ENCODE measurements around the gene PI3. TPM values are rescaled to one million over a fixed set of nuclear protein-coding genes. Genes with fewer than 3 reads are reported as not detected.

The PI3 gene
- total and polyA plus RNA-seq, 9 of the 15 experiments (the other 6 are each of a cell fraction or from before 2014, with no cell fraction given) = not detected

- FAIRE-seq (no peak), DNase-seq (ENCODE audit: extremely low read depth in 1 of 4, low spot score in 3 of 4) (no peak), ATAC-seq (no peak)
- BruUV-seq (replicated peaks) = no TSS peak
- Histone ChIP-seq H4K20me1 (replicated peaks; ENCODE audit: control insufficient read depth, insufficient read depth, low read length) (no peaks in the 10 kb centered on the region), H3K27me3 (ENCODE audit: control insufficient read depth in 2 of 2, insufficient read depth in 2 of 2, low read length in 2 of 2) (no peaks in the 10 kb centered on the region; a peak in 1 of 5 replicates), H3K9ac (ENCODE audit: insufficient read depth in 1 of 2, low read depth in 2 of 2, low read length in 2 of 2) (no peak overlapping the region), H3K27ac (ENCODE audit: extremely low read depth, low read depth, low read length) (no peak overlapping the region), H3K4me2 (ENCODE audit: insufficient read depth, low read length) (no peak overlapping the region), H3K79me2 (ENCODE audit: control insufficient read depth, insufficient read depth, low read length) (no peaks in the 10 kb centered on the region), H3K36me3 (ENCODE audit: control insufficient read depth, insufficient read depth, low read length) (no peaks in the 10 kb centered on the region), H2AFZ (ENCODE audit: low read depth, low read length) (no peak overlapping the region), H3K4me3 (no peak overlapping the region), H3K9me1 (ENCODE audit: control insufficient read depth, insufficient read depth, low read length) (no peaks in the 10 kb centered on the region), H3K9me3 (replicated peaks; ENCODE audit: control insufficient read depth, insufficient read depth, low read depth, low read length) (no peaks in the 10 kb centered on the region), H3K4me1 (replicated peaks in 1 of 2; ENCODE audit: control insufficient read depth in 2 of 2, insufficient read depth in 2 of 2, low read length in 2 of 2) (no peaks in the 10 kb centered on the region)
- ChIA-PET POLR2A (interaction anchor here (0.7 to 1.1 kb wide), 2 partner anchors 12 to 16 kb away, joined by 3 read pairs; no protein-coding TSS in a partner anchor), CTCF (ENCODE audit: low intra/inter-chr PET ratio) (no interaction called here)
- WGBS (ENCODE audit: insufficient coverage, low coverage, missing lambda C conversion rate) = 0% methylated on average over 2 of the region's 2 CpGs
- in situ Hi-C loops (cut with MboI) (no loop called here), intact Hi-C loops (cut with micrococcal nuclease) (no loop called here)
- TF ChIP-seq ZFPM2 (CRISPR knock-in tag; IDR thresholded peaks at IDR 0.05) (no peak), CHD7 (IDR thresholded peaks at IDR 0.05; ENCODE audit: low read depth, low read length) (no peak), POLR2H (tag; IDR thresholded peaks at IDR 0.05; ENCODE audit: low read depth) (no peak), BRD4 (IDR thresholded peaks at IDR 0.05) (no peak), ZNF224 (CRISPR knock-in tag; IDR thresholded peaks at IDR 0.05) (no peak), ZNF699 (CRISPR knock-in tag; IDR thresholded peaks at IDR 0.05; ENCODE audit: insufficient replicate concordance) (no peak), ZNF512 (tag; IDR thresholded peaks at IDR 0.05) (no peak), ARID3A (IDR thresholded peaks at IDR 0.05; ENCODE audit: borderline replicate concordance, low read depth, low read length) (no peak)
Measured at GRCh38 chr20:45187693-45188092, 13.0 kb downstream of the PI3 start.

All from K562 (cell line).